GM23338 (cell line): ENCODE results near the gene CELA2A. TPM values are rescaled to one million over a fixed set of nuclear protein-coding genes. Genes with fewer than 3 reads are reported as not detected.

Experiments used
- ATAC-seq: fragments of 200-7000 bp; cut with Tn5 transposase; 3 replicates; pipeline ENCODE4 v1.9.1; 2020
- DNase-seq: peaks from one replicate; pipeline ENCODE4 v3.0.0-alpha.2; 2015; ENCODE audit warnings: low spot score
- H2AFZ ChIP-seq: fragments of 200-600 bp; sonication (generic); 2 replicates; pipeline ENCODE4 v1.8.0; 2016; ENCODE audit warnings: antibody characterized with exemption, mild to moderate bottlenecking, moderate library complexity
- H3F3A ChIP-seq: fragments of 200-600 bp; sonication (generic); replicated peaks from 2 replicates; pipeline ENCODE4 v1.8.0; 2017; ENCODE audit warnings: antibody characterized with exemption, mixed run types, low read depth
- H3K27ac ChIP-seq: fragments of 200-600 bp; sonication (generic); 2 replicates; pipeline ENCODE4 v1.6.1; 2016; ENCODE audit warnings: low read depth
- H3K27me3 ChIP-seq: fragments of 200-600 bp; sonication (generic); 2 replicates; pipeline ENCODE4 v1.8.0; 2016; ENCODE audit warnings: mild to moderate bottlenecking, mixed run types, moderate library complexity; ENCODE audit not compliant: insufficient read depth
- H3K36me3 ChIP-seq: fragments of 200-600 bp; sonication (generic); 2 replicates; pipeline ENCODE4 v1.8.0; 2016; ENCODE audit warnings: mild to moderate bottlenecking; ENCODE audit not compliant: insufficient read depth
- H3K4me1 ChIP-seq: fragments of 200-600 bp; sonication (generic); 2 replicates; pipeline ENCODE4 v1.8.0; 2016; ENCODE audit warnings: mild to moderate bottlenecking, moderate library complexity; ENCODE audit not compliant: insufficient read depth
- H3K4me2 ChIP-seq: fragments of 200-600 bp; sonication (generic); 2 replicates; pipeline ENCODE4 v1.7.1; 2017; ENCODE audit warnings: mixed run types
- H3K4me3 ChIP-seq: fragments of 200-600 bp; sonication (generic); 2 replicates; pipeline ENCODE4 v1.6.1; 2016; ENCODE audit warnings: mixed run types
- H3K79me2 ChIP-seq: fragments of 200-600 bp; sonication (generic); replicated peaks from 2 replicates; pipeline ENCODE4 v1.8.0; 2017; ENCODE audit warnings: mild to moderate bottlenecking; ENCODE audit not compliant: insufficient read depth
- H3K9me2 ChIP-seq: fragments of 200-600 bp; sonication (generic); 2 replicates; pipeline ENCODE4 v1.8.0; 2017; ENCODE audit not compliant: insufficient read depth
- H4K20me1 ChIP-seq: fragments of 200-600 bp; sonication (generic); replicated peaks from 2 replicates; pipeline ENCODE4 v1.8.0; 2017; ENCODE audit warnings: mild to moderate bottlenecking; ENCODE audit not compliant: insufficient read depth
- H3K27ac Mint-ChIP-seq: 2 replicates; pipeline ENCODE4 v1.8.0; 2020; ENCODE audit warnings: inconsistent platforms, mild to moderate bottlenecking, moderate library complexity, mixed read lengths
- H3K27me3 Mint-ChIP-seq: 3 replicates; pipeline ENCODE4 v1.8.0; 2022; ENCODE audit warnings: low read depth, mild to moderate bottlenecking, moderate library complexity, mixed read lengths, inconsistent platforms; ENCODE audit not compliant: insufficient read depth, poor library complexity
- H3K36me3 Mint-ChIP-seq: 3 replicates; pipeline ENCODE4 v1.8.0; 2021; ENCODE audit warnings: low read depth, mild to moderate bottlenecking, inconsistent platforms, moderate library complexity, mixed read lengths
- H3K4me1 Mint-ChIP-seq: 3 replicates; pipeline ENCODE4 v1.8.0; 2020; ENCODE audit warnings: mild to moderate bottlenecking, inconsistent platforms, mixed read lengths
- H3K4me3 Mint-ChIP-seq: 3 replicates; pipeline ENCODE4 v1.8.0; 2021; ENCODE audit warnings: moderate library complexity, mild to moderate bottlenecking, inconsistent platforms, mixed read lengths
- H3K9me3 Mint-ChIP-seq: 3 replicates; pipeline ENCODE4 v1.8.0; 2020; ENCODE audit warnings: moderate library complexity, mild to moderate bottlenecking, inconsistent platforms, mixed read lengths
- CREB1 ChIP-seq: fragments of 250-450 bp; sonication (Bioruptor Pico); IDR thresholded peaks from 2 replicates; pipeline ENCODE4 v1.5.0; 2020; ENCODE audit warnings: low read depth, mild to moderate bottlenecking, moderate library complexity
- EZH2 ChIP-seq: fragments of 200-600 bp; sonication (generic); IDR thresholded peaks from one replicate; pipeline ENCODE4 v1.8.0; 2017; ENCODE audit warnings: antibody characterized with exemption, mild to moderate bottlenecking, low read depth; ENCODE audit not compliant: unreplicated experiment
- JUNB ChIP-seq: IDR thresholded peaks from one replicate; pipeline ENCODE4 v1.6.1; 2016; ENCODE audit warnings: antibody characterized with exemption; ENCODE audit not compliant: unreplicated experiment
- NANOG ChIP-seq: IDR thresholded peaks from 2 replicates; pipeline ENCODE4 v1.6.1; 2016; ENCODE audit warnings: antibody characterized with exemption, borderline replicate concordance
- STAT1 ChIP-seq: IDR thresholded peaks from one replicate; pipeline ENCODE4 v1.6.1; 2016; ENCODE audit warnings: antibody characterized with exemption; ENCODE audit not compliant: unreplicated experiment
- ZNF114 ChIP-seq: fragments of 250-450 bp; sonication (Bioruptor Pico); IDR thresholded peaks from 2 replicates; pipeline ENCODE4 v1.5.0; 2020; ENCODE audit warnings: mild to moderate bottlenecking, moderate library complexity
- polyA plus RNA-seq: library from polyadenylated mRNA; unstranded; fragments of >200 nt; fragmentation: Nextera tagmentation; extraction: Ambion mirVana; gene quantifications from 2 replicates; pipeline ENCODE4 v1.2.1, GENCODE V29; 2016
- total RNA-seq: library from RNA; depleted of rRNA; stranded (reverse); fragments of >200 nt; shearing (Covaris generic); gene quantifications from 2 replicates; pipeline ENCODE4 v1.2.3, GENCODE V29; 2014
- TF ChIP-seq, protein P1 (sequence below): IDR thresholded peaks from 2 replicates; pipeline ENCODE4 v1.6.1; 2016; ENCODE audit warnings: antibody characterized with exemption
- TF ChIP-seq, protein P2 (sequence below): IDR thresholded peaks from one replicate; pipeline ENCODE4 v1.6.1; 2018; ENCODE audit warnings: antibody characterized with exemption; ENCODE audit not compliant: unreplicated experiment
- TF ChIP-seq, protein P3 (sequence below), 2 experiments: fragments of 200-600 bp in 1 of 2; sonication (generic) in 1 of 2; conservative IDR thresholded peaks; 2 replicates each; pipeline versions ENCODE4 v1.5.1 to v1.6.1; 2016 to 2017; ENCODE audit warnings: antibody characterized with exemption in 2 of 2, low read depth in 2 of 2, mild to moderate bottlenecking in 2 of 2, moderate library complexity in 1 of 2

Gene CELA2A
- total and polyA plus RNA-seq, 2 experiments from 2014 or later: not detected

DNA sequence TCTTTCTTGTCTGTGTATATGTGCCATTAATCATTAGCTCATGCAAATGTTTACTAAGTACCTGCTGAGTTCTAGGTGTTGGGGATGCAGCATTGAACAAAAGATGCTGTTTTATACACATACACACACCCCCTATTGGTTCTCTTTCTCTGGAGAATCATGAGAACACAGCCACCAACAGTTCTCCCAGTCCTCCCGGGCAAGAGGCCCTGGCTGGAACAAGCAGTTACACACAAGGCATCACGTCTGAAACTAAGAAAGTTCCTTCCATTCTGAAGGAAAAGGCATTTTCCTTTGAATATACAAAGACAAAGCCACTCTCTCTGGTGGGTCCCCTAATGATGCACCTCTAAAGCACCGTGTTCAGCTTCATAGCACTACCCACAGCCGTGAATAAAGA is 56.7 kb downstream of the CELA2A start:
- no peak overlapping the region for H3K4me3 ChIP-seq
- peaks cover 9% of the 10 kb centered on the region; the same call in 1 of the 2 replicates for H3F3A ChIP-seq
- H2AFZ ChIP-seq: no peak overlapping the region
- no peaks in the 10 kb centered on the region for H3K27me3 ChIP-seq
- ATAC-seq (no peak), DNase-seq (no peak)
- peaks cover 4% of the 10 kb centered on the region; the same call in 1 of the 2 replicates for H3K79me2 ChIP-seq
- no peak overlapping the region for H3K27ac ChIP-seq
- Mint-ChIP-seq H3K27ac (no peak overlapping the region), H3K36me3 (peaks cover 30% of the 10 kb centered on the region), H3K27me3 (peaks cover 8% of the 10 kb centered on the region), H3K4me1 (peaks cover 30% of the 10 kb centered on the region), H3K9me3 (no peaks in the 10 kb centered on the region), H3K4me3 (no peak overlapping the region)
- H3K36me3 ChIP-seq: no peaks in the 10 kb centered on the region
- peaks cover 19% of the 10 kb centered on the region for H3K4me1 ChIP-seq
- no peaks in the 10 kb centered on the region; the same call in 1 of the 2 replicates for H4K20me1 ChIP-seq
- TF ChIP-seq, protein P1, sequence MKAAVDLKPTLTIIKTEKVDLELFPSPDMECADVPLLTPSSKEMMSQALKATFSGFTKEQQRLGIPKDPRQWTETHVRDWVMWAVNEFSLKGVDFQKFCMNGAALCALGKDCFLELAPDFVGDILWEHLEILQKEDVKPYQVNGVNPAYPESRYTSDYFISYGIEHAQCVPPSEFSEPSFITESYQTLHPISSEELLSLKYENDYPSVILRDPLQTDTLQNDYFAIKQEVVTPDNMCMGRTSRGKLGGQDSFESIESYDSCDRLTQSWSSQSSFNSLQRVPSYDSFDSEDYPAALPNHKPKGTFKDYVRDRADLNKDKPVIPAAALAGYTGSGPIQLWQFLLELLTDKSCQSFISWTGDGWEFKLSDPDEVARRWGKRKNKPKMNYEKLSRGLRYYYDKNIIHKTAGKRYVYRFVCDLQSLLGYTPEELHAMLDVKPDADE: no peak
- TF ChIP-seq, protein P2, sequence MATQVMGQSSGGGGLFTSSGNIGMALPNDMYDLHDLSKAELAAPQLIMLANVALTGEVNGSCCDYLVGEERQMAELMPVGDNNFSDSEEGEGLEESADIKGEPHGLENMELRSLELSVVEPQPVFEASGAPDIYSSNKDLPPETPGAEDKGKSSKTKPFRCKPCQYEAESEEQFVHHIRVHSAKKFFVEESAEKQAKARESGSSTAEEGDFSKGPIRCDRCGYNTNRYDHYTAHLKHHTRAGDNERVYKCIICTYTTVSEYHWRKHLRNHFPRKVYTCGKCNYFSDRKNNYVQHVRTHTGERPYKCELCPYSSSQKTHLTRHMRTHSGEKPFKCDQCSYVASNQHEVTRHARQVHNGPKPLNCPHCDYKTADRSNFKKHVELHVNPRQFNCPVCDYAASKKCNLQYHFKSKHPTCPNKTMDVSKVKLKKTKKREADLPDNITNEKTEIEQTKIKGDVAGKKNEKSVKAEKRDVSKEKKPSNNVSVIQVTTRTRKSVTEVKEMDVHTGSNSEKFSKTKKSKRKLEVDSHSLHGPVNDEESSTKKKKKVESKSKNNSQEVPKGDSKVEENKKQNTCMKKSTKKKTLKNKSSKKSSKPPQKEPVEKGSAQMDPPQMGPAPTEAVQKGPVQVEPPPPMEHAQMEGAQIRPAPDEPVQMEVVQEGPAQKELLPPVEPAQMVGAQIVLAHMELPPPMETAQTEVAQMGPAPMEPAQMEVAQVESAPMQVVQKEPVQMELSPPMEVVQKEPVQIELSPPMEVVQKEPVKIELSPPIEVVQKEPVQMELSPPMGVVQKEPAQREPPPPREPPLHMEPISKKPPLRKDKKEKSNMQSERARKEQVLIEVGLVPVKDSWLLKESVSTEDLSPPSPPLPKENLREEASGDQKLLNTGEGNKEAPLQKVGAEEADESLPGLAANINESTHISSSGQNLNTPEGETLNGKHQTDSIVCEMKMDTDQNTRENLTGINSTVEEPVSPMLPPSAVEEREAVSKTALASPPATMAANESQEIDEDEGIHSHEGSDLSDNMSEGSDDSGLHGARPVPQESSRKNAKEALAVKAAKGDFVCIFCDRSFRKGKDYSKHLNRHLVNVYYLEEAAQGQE: no peak
- TF ChIP-seq EZH2: no peak
- no peak for TF ChIP-seq JUNB
- no peak overlapping the region for H3K4me2 ChIP-seq
- H3K9me2 ChIP-seq: no peaks in the 10 kb centered on the region

DNA sequence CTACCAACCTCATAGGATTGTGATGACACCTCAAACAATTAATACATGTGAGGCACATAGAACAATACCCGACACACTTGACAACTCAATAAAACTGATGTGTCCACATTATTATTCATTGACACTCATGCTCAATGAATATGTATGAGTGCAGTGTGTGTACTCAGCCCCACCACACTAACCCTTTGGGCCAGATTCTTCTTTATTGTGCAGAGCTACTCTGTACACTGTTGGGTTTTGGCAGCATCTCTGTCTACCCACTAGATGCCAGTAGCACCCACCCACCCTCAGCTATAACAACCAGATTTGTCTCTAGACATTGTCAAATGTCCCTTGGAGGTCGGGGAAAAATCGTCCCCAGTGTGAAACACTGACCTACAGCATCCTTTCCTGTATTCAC is 57.4 kb downstream of the CELA2A start:
- H3K27me3 ChIP-seq: no peaks in the 10 kb centered on the region
- H3K36me3 Mint-ChIP-seq: peaks cover 30% of the 10 kb centered on the region
- no peaks in the 10 kb centered on the region for H3K36me3 ChIP-seq
- no peak overlapping the region for H3K27ac Mint-ChIP-seq
- no peaks in the 10 kb centered on the region for H3K9me2 ChIP-seq
- H3K79me2 ChIP-seq: peaks cover 4% of the 10 kb centered on the region; the same call in 1 of the 2 replicates
- no peak overlapping the region for H3K4me2 ChIP-seq
- H3K4me3 Mint-ChIP-seq: no peak overlapping the region
- H3F3A ChIP-seq: peaks cover 11% of the 10 kb centered on the region; the same call in 1 of the 2 replicates
- peaks cover 27% of the 10 kb centered on the region for H3K4me1 Mint-ChIP-seq
- no peak overlapping the region for H2AFZ ChIP-seq
- ATAC-seq: no peak
- no peak for DNase-seq
- no peaks in the 10 kb centered on the region for H3K9me3 Mint-ChIP-seq
- H3K27me3 Mint-ChIP-seq: peaks cover 8% of the 10 kb centered on the region
- no peak overlapping the region for H3K27ac ChIP-seq
- no peak overlapping the region for H3K4me3 ChIP-seq
- H3K4me1 ChIP-seq: peaks cover 15% of the 10 kb centered on the region
- H4K20me1 ChIP-seq: no peaks in the 10 kb centered on the region; the same call in 1 of the 2 replicates
- no peak for TF ChIP-seq CREB1 (CRISPR knock-in tag)
- no peak for TF ChIP-seq ZNF114 (CRISPR knock-in tag)
- no peak for TF ChIP-seq JUNB
- TF ChIP-seq, protein P3, sequence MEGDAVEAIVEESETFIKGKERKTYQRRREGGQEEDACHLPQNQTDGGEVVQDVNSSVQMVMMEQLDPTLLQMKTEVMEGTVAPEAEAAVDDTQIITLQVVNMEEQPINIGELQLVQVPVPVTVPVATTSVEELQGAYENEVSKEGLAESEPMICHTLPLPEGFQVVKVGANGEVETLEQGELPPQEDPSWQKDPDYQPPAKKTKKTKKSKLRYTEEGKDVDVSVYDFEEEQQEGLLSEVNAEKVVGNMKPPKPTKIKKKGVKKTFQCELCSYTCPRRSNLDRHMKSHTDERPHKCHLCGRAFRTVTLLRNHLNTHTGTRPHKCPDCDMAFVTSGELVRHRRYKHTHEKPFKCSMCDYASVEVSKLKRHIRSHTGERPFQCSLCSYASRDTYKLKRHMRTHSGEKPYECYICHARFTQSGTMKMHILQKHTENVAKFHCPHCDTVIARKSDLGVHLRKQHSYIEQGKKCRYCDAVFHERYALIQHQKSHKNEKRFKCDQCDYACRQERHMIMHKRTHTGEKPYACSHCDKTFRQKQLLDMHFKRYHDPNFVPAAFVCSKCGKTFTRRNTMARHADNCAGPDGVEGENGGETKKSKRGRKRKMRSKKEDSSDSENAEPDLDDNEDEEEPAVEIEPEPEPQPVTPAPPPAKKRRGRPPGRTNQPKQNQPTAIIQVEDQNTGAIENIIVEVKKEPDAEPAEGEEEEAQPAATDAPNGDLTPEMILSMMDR (conservative IDR thresholded peaks at IDR 0.05; ENCODE audit: low read depth in 2 of 2): no peak
- TF ChIP-seq NANOG: no peak
- TF ChIP-seq, protein P1: no peak
- TF ChIP-seq STAT1: no peak
